B cell (primary cell): ENCODE results near the gene DGKQ. TPM values are rescaled to one million over a fixed set of nuclear protein-coding genes. Genes with fewer than 3 reads are reported as not detected.

ENCODE experiments used
- ATAC-seq: fragments of 200-7000 bp; cut with Tn5 transposase; one replicate; pipeline ENCODE4 v1.10.0; 2021; ENCODE audit warnings: low read depth, mild to moderate bottlenecking, moderate number of reproducible peaks, moderate library complexity
- CTCF ChIA-PET: fragments of 350-600 bp; sonication (Branson Sonifier 250); formaldehyde crosslinking; loops from one replicate; lab custom pipeline; 2021; ENCODE audit warnings: antibody characterized with exemption, inconsistent platforms; lab: Charles Lee
- POLR2A ChIA-PET: fragments of 350-600 bp; sonication (Branson Sonifier 250); formaldehyde crosslinking; loops from one replicate; lab custom pipeline; 2021; ENCODE audit warnings: antibody characterized with exemption; lab: Charles Lee
- DNase-seq: peaks from one replicate; pipeline ENCODE4 v3.0.0; 2013
- H2AFZ ChIP-seq: 2 replicates; pipeline ENCODE4 v1.6.1; 2012; ENCODE audit warnings: mild to moderate bottlenecking, low read depth, low read length; ENCODE audit not compliant: insufficient read depth, poor library complexity, severe bottlenecking
- H3K27ac ChIP-seq, 2 donors: 1 replicate in 1 of 2; 2 replicates in 1 of 2; pipeline ENCODE4 v1.5.1; 2012 to 2013; ENCODE audit warnings: low read length in 2 of 2, mild to moderate bottlenecking in 2 of 2, moderate library complexity in 1 of 2
- H3K27me3 ChIP-seq, 4 experiments: fragments of 200-600 bp in 1 of 4; sonication (generic) in 1 of 4; replicated peaks in 1 of 4; 1 replicate in 2 of 4; 2 replicates in 2 of 4; pipeline versions ENCODE4 v1.6.1 to v1.7.0; 2013 to 2016; ENCODE audit warnings: low read length in 3 of 4, mild to moderate bottlenecking in 2 of 4, mixed read lengths in 1 of 4, moderate library complexity in 1 of 4; ENCODE audit not compliant: insufficient read depth in 4 of 4, control insufficient read depth in 3 of 4; ENCODE audit errors: control extremely low read depth in 1 of 4
- H3K36me3 ChIP-seq, 2 experiments: replicated peaks in 1 of 2; 1 replicate in 1 of 2; 2 replicates in 1 of 2; pipeline versions ENCODE4 v1.6.1 to v1.7.1; 2013; ENCODE audit warnings: low read length in 1 of 2; ENCODE audit not compliant: insufficient read depth in 2 of 2, control insufficient read depth in 1 of 2; ENCODE audit errors: control extremely low read depth in 1 of 2, extremely low read depth in 1 of 2
- H3K4me1 ChIP-seq, 2 donors: fragments of 200-600 bp in 1 of 2; sonication (generic) in 1 of 2; 1 replicate in 1 of 2; 2 replicates in 1 of 2; pipeline versions ENCODE4 v1.5.1 to v1.6.1; 2013 to 2017; ENCODE audit warnings: low read length in 2 of 2; ENCODE audit not compliant: control insufficient read depth in 2 of 2, insufficient read depth in 2 of 2
- H3K4me2 ChIP-seq: replicated peaks from 2 replicates; pipeline ENCODE3; 2012; ENCODE audit warnings: mild to moderate bottlenecking, low read depth, low read length; ENCODE audit not compliant: poor library complexity, severe bottlenecking
- H3K4me3 ChIP-seq, 5 experiments: fragments of 200-600 bp in 1 of 5; sonication (generic) in 1 of 5; 1 replicate in 3 of 5; 2 replicates in 2 of 5; pipeline versions ENCODE4 v1.5.1 to v1.7.0; 2011 to 2016; ENCODE audit warnings: low read length in 4 of 5, mild to moderate bottlenecking in 4 of 5, low read depth in 2 of 5, control low read depth in 1 of 5, moderate library complexity in 1 of 5; ENCODE audit not compliant: insufficient read depth in 1 of 5; ENCODE audit errors: control extremely low read depth in 1 of 5, extremely low read depth in 1 of 5
- H3K79me2 ChIP-seq: fragments of 200-600 bp; sonication (generic); one replicate; pipeline ENCODE4 v1.6.0; 2016; ENCODE audit warnings: low read length; ENCODE audit not compliant: control insufficient read depth, insufficient read depth
- H3K9ac ChIP-seq: fragments of 200-600 bp; sonication (generic); 2 replicates; pipeline ENCODE4 v1.6.1; 2017; ENCODE audit warnings: mild to moderate bottlenecking, low read length, moderate library complexity
- H3K9me3 ChIP-seq, 3 donors: one replicate each; pipeline versions ENCODE4 v1.6.1 to v1.7.1; 2013; ENCODE audit warnings: low read length in 2 of 3; ENCODE audit not compliant: control insufficient read depth in 2 of 3, insufficient read depth in 1 of 3; ENCODE audit errors: control extremely low read depth in 1 of 3
- H4K20me1 ChIP-seq: 2 replicates; pipeline ENCODE4 v1.6.0; 2012; ENCODE audit warnings: mild to moderate bottlenecking, low read length; ENCODE audit not compliant: insufficient read depth, control insufficient read depth, poor library complexity, severe bottlenecking
- H3K27ac Mint-ChIP-seq: one replicate; pipeline ENCODE4 v1.8.0; 2021; ENCODE audit warnings: mixed read lengths
- H3K27me3 Mint-ChIP-seq: one replicate; pipeline ENCODE4 v1.8.0; 2021; ENCODE audit warnings: mixed read lengths
- H3K4me1 Mint-ChIP-seq: one replicate; pipeline ENCODE4 v1.8.0; 2021; ENCODE audit warnings: mixed read lengths
- H3K4me3 Mint-ChIP-seq: one replicate; pipeline ENCODE4 v1.8.0; 2021; ENCODE audit warnings: mixed read lengths
- H3K9me3 Mint-ChIP-seq: one replicate; pipeline ENCODE4 v1.8.0; 2022; ENCODE audit warnings: mixed read lengths; ENCODE audit not compliant: insufficient read depth
- CTCF ChIP-seq: fragments of 200-600 bp; IDR thresholded peaks from one replicate; pipeline ENCODE4 v1.8.0; 2022; ENCODE audit warnings: antibody characterized with exemption, mild to moderate bottlenecking
- EZH2 ChIP-seq: IDR thresholded peaks from 2 replicates; pipeline ENCODE4 v1.6.1; 2012; ENCODE audit warnings: borderline replicate concordance, low read depth, mild to moderate bottlenecking, moderate library complexity, low read length; ENCODE audit not compliant: insufficient read depth, poor library complexity, severe bottlenecking
- WGBS: methylation state at CpG from one replicate; pipeline ENCODE4 v1.1.5; 2013; ENCODE audit warnings: missing lambda C conversion rate; ENCODE audit not compliant: insufficient coverage; 5-methylcytosine and 5-hydroxymethylcytosine counted together
- intact Hi-C: fragments of 100-400 bp; cut with micrococcal nuclease; formaldehyde crosslinking; loops from one replicate; pipeline ENCODE4 v1.10.0; 2022
- polyA plus RNA-seq: library from polyadenylated mRNA; depleted of rRNA; stranded (reverse); fragments of >200 nt; gene quantifications from 2 replicates; pipeline ENCODE4 v1.2.3, GENCODE V29; 2012
- total RNA-seq, 2 donors: library from RNA; stranded (reverse); fragments of 120-200 nt in 1 of 2; gene quantifications; 1 replicate in 1 of 2; 2 replicates in 1 of 2; pipeline versions ENCODE4 v1.2.3 to v1.2.4, GENCODE V29; 2013 to 2022

DGKQ gene
- total and polyA plus RNA-seq, 2 donors (not counting 1 experiment from before 2014, with no cell fraction given), result 22.6 to 30.4 TPM

GRCh38 chr4:1022051-1022738 is 48.8 kb upstream of the DGKQ start:
- DNase-seq (no peak), ATAC-seq (no peak)
- H3K27me3 ChIP-seq, result no peaks in the 10 kb centered on the region
- H3K4me1 Mint-ChIP-seq, result peaks cover 36% of the 10 kb centered on the region
- H3K4me3 ChIP-seq, result no peak overlapping the region
- H3K9ac ChIP-seq, result no peak overlapping the region
- H3K4me1 ChIP-seq, result peaks cover 24 to 43% of the 10 kb centered on the region in 2 donors
- peak overlapping the region; percentile 31 to 40 for H3K27ac ChIP-seq
- no peaks in the 10 kb centered on the region for H3K27me3 Mint-ChIP-seq
- no peaks in the 10 kb centered on the region for H3K79me2 ChIP-seq
- H2AFZ ChIP-seq, result no peak overlapping the region
- ChIA-PET CTCF (interaction anchor here (1.0 kb wide), 1 partner anchor 246 kb away, joined by 4 read pairs; no protein-coding TSS in a partner anchor), POLR2A (interaction anchor here (0.7 to 1.2 kb wide), 3 partner anchors 12 to 100 kb away, joined by 3 to 13 read pairs (median 3); partner anchors contain the start of gene FGFRL1)
- H3K4me2 ChIP-seq, result peak overlapping the region; percentile 73
- WGBS, result 89% methylated on average over 46 of the region's 46 CpGs
- H4K20me1 ChIP-seq, result no peaks in the 10 kb centered on the region
- TF ChIP-seq EZH2, result no peak
- TF ChIP-seq CTCF, result no peak
- H3K9me3 ChIP-seq, result no peaks in the 10 kb centered on the region
- peaks cover 0 to 2% of the 10 kb centered on the region in 2 experiments for H3K36me3 ChIP-seq
- H3K4me3 Mint-ChIP-seq, result peak overlapping the region; percentile 75
- peak overlapping the region; percentile 84 for H3K27ac Mint-ChIP-seq
- intact Hi-C loops, result no loop called here
- no peaks in the 10 kb centered on the region for H3K9me3 Mint-ChIP-seq
